H54 (cell line): ENCODE data around the gene TEKT3.
A peak's percentile ranks its signal among the peaks of the same experiment; 100 is the strongest.

Experiments used
- DNase-seq: peaks from one replicate; pipeline ENCODE4 v3.0.0; 2011; ENCODE audit warnings: low spot score, mixed read lengths; ENCODE audit not compliant: insufficient read length
- FAIRE-seq: peaks from 3 replicates; lab custom pipeline; 2011; peaks lifted over from hg19 to GRCh38; lab: Jason Lieb, UNC
- POLR2A ChIP-seq: IDR thresholded peaks from 2 replicates; pipeline ENCODE4 v1.6.1; 2011; ENCODE audit warnings: low read depth, mild to moderate bottlenecking, low read length

Gene TEKT3

GRCh38 chr17:15341385-15341849 is at the start of gene TEKT3:
Gene TEKT3, minus strand, starts transcription at chr17:15341597. Its CDS starts 10,012 bp downstream, at chr17:15331585.
- DNase-seq, result peak; percentile 83
- peak; percentile 45 for FAIRE-seq
- TF ChIP-seq POLR2A, result no peak

GRCh38 chr17:15388356-15389041 is 47.1 kb upstream of the TEKT3 start:
- no peak for TF ChIP-seq POLR2A
- no peak for FAIRE-seq
- no peak for DNase-seq

- DNase-seq (no peak), FAIRE-seq (no peak)
- no peak for TF ChIP-seq POLR2A
Measured at GRCh38 chr17:15386083-15386482, 44.7 kb upstream of the TEKT3 start.

- DNase-seq, result no peak
- TF ChIP-seq POLR2A, result no peak
- FAIRE-seq, result no peak
Measured at GRCh38 chr17:15385305-15385704, 43.9 kb upstream of the TEKT3 start.

GRCh38 chr17:15384142-15384787 is 42.9 kb upstream of the TEKT3 start:
- FAIRE-seq (peak; percentile 36), DNase-seq (no peak)
- TF ChIP-seq POLR2A, result no peak

GRCh38 chr17:15382914-15383313 is 41.5 kb upstream of the TEKT3 start:
- TF ChIP-seq POLR2A, result no peak
- DNase-seq (no peak), FAIRE-seq (no peak)

GRCh38 chr17:15381707-15382106 is 40.3 kb upstream of the TEKT3 start:
- TF ChIP-seq POLR2A, result no peak
- FAIRE-seq, result no peak
- no peak for DNase-seq

- DNase-seq (no peak), FAIRE-seq (no peak)
- TF ChIP-seq POLR2A, result no peak
Measured at GRCh38 chr17:15380446-15380845, 39.0 kb upstream of the TEKT3 start.

- no peak for TF ChIP-seq POLR2A
- DNase-seq (no peak), FAIRE-seq (no peak)
Measured at GRCh38 chr17:15379659-15380058, 38.3 kb upstream of the TEKT3 start.

- no peak for FAIRE-seq
- no peak for DNase-seq
- TF ChIP-seq POLR2A, result no peak
Measured at GRCh38 chr17:15378243-15378642, 36.8 kb upstream of the TEKT3 start.

- FAIRE-seq, result peak; percentile 55
Measured at GRCh38 chr17:15377616-15378015, 36.2 kb upstream of the TEKT3 start.

GRCh38 chr17:15377200-15377599 is 35.8 kb upstream of the TEKT3 start:
- FAIRE-seq (peak; percentile 50), DNase-seq (peak; percentile 39)
- TF ChIP-seq POLR2A, result no peak

More at GRCh38 chr17:15377616-15378015, 36.2 kb upstream of the TEKT3 start:
- peak; percentile 62 for DNase-seq
- TF ChIP-seq POLR2A, result no peak

- no peak for DNase-seq
- no peak for TF ChIP-seq POLR2A
- no peak for FAIRE-seq
Measured at GRCh38 chr17:15371376-15372130, 30.2 kb upstream of the TEKT3 start.

- FAIRE-seq (no peak), DNase-seq (no peak)
- no peak for TF ChIP-seq POLR2A
Measured at GRCh38 chr17:15368600-15368999, 27.2 kb upstream of the TEKT3 start.
